Measurements from ENCODE around the gene TMEM14B.
"Not testable (repeated sequence)": the region's sequence is repeated elsewhere in the genome, so short reads cannot be mapped to it uniquely, and the experiment has no call there.

Gene TMEM14B

GRCh38 chr6:10747251-10747972 is at the start of gene TMEM14B:
TSS of gene TMEM14B (plus strand) at chr6:10747805. CDS start at chr6:10749246, 1,441 bp downstream.
- DNase-seq: peak; percentile 99

GRCh38 chr6:10713962-10714361 is 33.6 kb upstream of the TMEM14B start:
- DNase-seq: no peak

GRCh38 chr6:10719296-10719963 is 28.2 kb upstream of the TMEM14B start:
- no peak for DNase-seq

GRCh38 chr6:10719964-10720264 is 27.7 kb upstream of the TMEM14B start:
- no peak for DNase-seq

- DNase-seq: peak; percentile 29
Measured at GRCh38 chr6:10720265-10720959, 27.2 kb upstream of the TMEM14B start.

GRCh38 chr6:10720960-10721849 is 26.4 kb upstream of the TMEM14B start:
- DNase-seq: not testable (repeated sequence)

- no peak for DNase-seq
Measured at GRCh38 chr6:10721850-10722569, 25.6 kb upstream of the TMEM14B start.

GRCh38 chr6:10722570-10722819 is 25.1 kb upstream of the TMEM14B start:
- DNase-seq: no peak

- peak; percentile 64 for DNase-seq
Measured at GRCh38 chr6:10722820-10723566, 24.6 kb upstream of the TMEM14B start, which contains the start of gene TMEM14C. TSS of gene TMEM14C (plus strand) at chr6:10723070. CDS start at chr6:10724614, 1,544 bp downstream.

- DNase-seq: no peak
Measured at GRCh38 chr6:10723567-10723881, 24.1 kb upstream of the TMEM14B start.

- no peak for DNase-seq
Measured at GRCh38 chr6:10725044-10725443, 22.6 kb upstream of the TMEM14B start.

GRCh38 chr6:10725716-10726115 is 21.9 kb upstream of the TMEM14B start:
- no peak for DNase-seq

- no peak for DNase-seq
Measured at GRCh38 chr6:10730254-10730653, 17.4 kb upstream of the TMEM14B start.

GRCh38 chr6:10733151-10733715 is 14.4 kb upstream of the TMEM14B start:
- DNase-seq: no peak

- DNase-seq: no peak
Measured at GRCh38 chr6:10733863-10734262, 13.7 kb upstream of the TMEM14B start.

GRCh38 chr6:10736731-10737130 is 10.9 kb upstream of the TMEM14B start:
- DNase-seq: no peak

GRCh38 chr6:10740061-10740460 is 7.5 kb upstream of the TMEM14B start:
- no peak for DNase-seq

- not testable (repeated sequence) for DNase-seq
Measured at GRCh38 chr6:10741643-10742042, 6.0 kb upstream of the TMEM14B start.

GRCh38 chr6:10742251-10742650 is 5.4 kb upstream of the TMEM14B start:
- DNase-seq: no peak

GRCh38 chr6:10743515-10743914 is 4.1 kb upstream of the TMEM14B start:
- DNase-seq: no peak

- DNase-seq: no peak
Measured at GRCh38 chr6:10745116-10745515, 2.5 kb upstream of the TMEM14B start.

- no peak for DNase-seq
Measured at GRCh38 chr6:10746915-10747250, 722 bp upstream of the TMEM14B start.
